Measurements from ENCODE around the gene NGLY1. TPM values are rescaled to one million over a fixed set of nuclear protein-coding genes. Genes with fewer than 3 reads are reported as not detected.

Gene NGLY1
- total and polyA plus RNA-seq, 2 of the 4 experiments (the other 2 are of a cell fraction), result 10.0 to 14.9 TPM

- Histone ChIP-seq H3K9me1 (ENCODE audit: insufficient read depth, low read length) (no peaks in the 10 kb centered on the region), H3K14ac (replicated peaks; ENCODE audit: low read depth, low read length) (no peak overlapping the region), H2BK5ac (ENCODE audit: low read depth, low read length, poor library complexity, severe bottlenecking) (no peak overlapping the region), H3K4me3 (ENCODE audit: insufficient read depth, low read depth, low read length) (no peak overlapping the region), H4K91ac (ENCODE audit: insufficient read depth, low read depth, low read length) (no peak overlapping the region), H3K9ac (ENCODE audit: low read depth, low read length) (no peak overlapping the region), H3K79me1 (ENCODE audit: low read depth in 1 of 2, low read length in 2 of 2) (no peaks in the 10 kb centered on the region), H4K8ac (ENCODE audit: low read depth in 2 of 2, low read length in 2 of 2) (no peak overlapping the region), H3K4me2 (ENCODE audit: low read depth, low read length) (no peak overlapping the region), H2AK5ac (ENCODE audit: low read depth, low read length) (no peak overlapping the region), H3K9me3 (ENCODE audit: control insufficient read depth, insufficient read depth, low read length) (no peaks in the 10 kb centered on the region), H3K56ac (ENCODE audit: extremely low read depth, insufficient read depth, low read length) (no peak overlapping the region), H3K4ac (ENCODE audit: low read depth, low read length) (no peak overlapping the region), H3K18ac (ENCODE audit: low read depth, low read length) (no peak overlapping the region), H2AFZ (replicated peaks; ENCODE audit: low read length, poor library complexity) (no peak overlapping the region), H3K27me3 (ENCODE audit: control insufficient read depth, insufficient read depth, low read length) (no peaks in the 10 kb centered on the region), H4K20me1 (ENCODE audit: insufficient read depth, low read length) (no peaks in the 10 kb centered on the region), H3K4me1 (ENCODE audit: control insufficient read depth, insufficient read depth, low read length) (no peaks in the 10 kb centered on the region), H3K27ac (ENCODE audit: insufficient read depth, low read length) (no peak overlapping the region), H2AK9ac (replicated peaks; ENCODE audit: low read depth, low read length, poor library complexity) (no peak overlapping the region), H4K5ac (ENCODE audit: low read depth, low read length) (no peak overlapping the region), H2BK20ac (ENCODE audit: low read depth, low read length) (no peak overlapping the region), H2BK15ac (ENCODE audit: low read depth, low read length) (no peak overlapping the region), H3K36me3 (ENCODE audit: control insufficient read depth, insufficient read depth, low read length) (no peaks in the 10 kb centered on the region), H2BK120ac (ENCODE audit: low read depth, low read length) (no peak overlapping the region), H3K23ac (ENCODE audit: low read depth, low read length) (no peak overlapping the region)
- dilution Hi-C loops (cut with HindIII; ENCODE audit: low sequenced_read_pairs, unreplicated experiment), result no loop called here
- CTCF ChIA-PET, result no interaction called here
- in situ Hi-C loops (cut with MboI; ENCODE audit: low sequenced_read_pairs), result no loop called here
- no TSS peak for BruUV-seq (replicated peaks)
- POLR2A ChIA-PET (ENCODE audit: unreplicated experiment), result no interaction called here
- WGBS, 2 experiments (ENCODE audit: extremely low coverage in 2 of 2, insufficient read length in 1 of 2), result no CpG with 5 or more reads among the region's 3 CpGs
- no peak for TF ChIP-seq CEBPB (IDR thresholded peaks at IDR 0.05; ENCODE audit: low read depth, low read length)
- TF ChIP-seq, protein P1, sequence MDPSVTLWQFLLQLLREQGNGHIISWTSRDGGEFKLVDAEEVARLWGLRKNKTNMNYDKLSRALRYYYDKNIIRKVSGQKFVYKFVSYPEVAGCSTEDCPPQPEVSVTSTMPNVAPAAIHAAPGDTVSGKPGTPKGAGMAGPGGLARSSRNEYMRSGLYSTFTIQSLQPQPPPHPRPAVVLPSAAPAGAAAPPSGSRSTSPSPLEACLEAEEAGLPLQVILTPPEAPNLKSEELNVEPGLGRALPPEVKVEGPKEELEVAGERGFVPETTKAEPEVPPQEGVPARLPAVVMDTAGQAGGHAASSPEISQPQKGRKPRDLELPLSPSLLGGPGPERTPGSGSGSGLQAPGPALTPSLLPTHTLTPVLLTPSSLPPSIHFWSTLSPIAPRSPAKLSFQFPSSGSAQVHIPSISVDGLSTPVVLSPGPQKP (IDR thresholded peaks at IDR 0.05; ENCODE audit: borderline replicate concordance, low read depth, low read length), result no peak
- TF ChIP-seq POLR2A (IDR thresholded peaks at IDR 0.05; ENCODE audit: low read depth, low read length), result no peak
- no peak for TF ChIP-seq MAFK (IDR thresholded peaks at IDR 0.05; ENCODE audit: low read depth, low read length)
- TF ChIP-seq SMC3 (IDR thresholded peaks at IDR 0.05; ENCODE audit: low read depth, low read length), result no peak
- TF ChIP-seq, protein P2, sequence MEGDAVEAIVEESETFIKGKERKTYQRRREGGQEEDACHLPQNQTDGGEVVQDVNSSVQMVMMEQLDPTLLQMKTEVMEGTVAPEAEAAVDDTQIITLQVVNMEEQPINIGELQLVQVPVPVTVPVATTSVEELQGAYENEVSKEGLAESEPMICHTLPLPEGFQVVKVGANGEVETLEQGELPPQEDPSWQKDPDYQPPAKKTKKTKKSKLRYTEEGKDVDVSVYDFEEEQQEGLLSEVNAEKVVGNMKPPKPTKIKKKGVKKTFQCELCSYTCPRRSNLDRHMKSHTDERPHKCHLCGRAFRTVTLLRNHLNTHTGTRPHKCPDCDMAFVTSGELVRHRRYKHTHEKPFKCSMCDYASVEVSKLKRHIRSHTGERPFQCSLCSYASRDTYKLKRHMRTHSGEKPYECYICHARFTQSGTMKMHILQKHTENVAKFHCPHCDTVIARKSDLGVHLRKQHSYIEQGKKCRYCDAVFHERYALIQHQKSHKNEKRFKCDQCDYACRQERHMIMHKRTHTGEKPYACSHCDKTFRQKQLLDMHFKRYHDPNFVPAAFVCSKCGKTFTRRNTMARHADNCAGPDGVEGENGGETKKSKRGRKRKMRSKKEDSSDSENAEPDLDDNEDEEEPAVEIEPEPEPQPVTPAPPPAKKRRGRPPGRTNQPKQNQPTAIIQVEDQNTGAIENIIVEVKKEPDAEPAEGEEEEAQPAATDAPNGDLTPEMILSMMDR (conservative IDR thresholded peaks at IDR 0.05; ENCODE audit: low read depth, low read length), result no peak
- TF ChIP-seq RCOR1 (IDR thresholded peaks at IDR 0.05; ENCODE audit: insufficient replicate concordance, low read length), result no peak
- TF ChIP-seq, protein P3, sequence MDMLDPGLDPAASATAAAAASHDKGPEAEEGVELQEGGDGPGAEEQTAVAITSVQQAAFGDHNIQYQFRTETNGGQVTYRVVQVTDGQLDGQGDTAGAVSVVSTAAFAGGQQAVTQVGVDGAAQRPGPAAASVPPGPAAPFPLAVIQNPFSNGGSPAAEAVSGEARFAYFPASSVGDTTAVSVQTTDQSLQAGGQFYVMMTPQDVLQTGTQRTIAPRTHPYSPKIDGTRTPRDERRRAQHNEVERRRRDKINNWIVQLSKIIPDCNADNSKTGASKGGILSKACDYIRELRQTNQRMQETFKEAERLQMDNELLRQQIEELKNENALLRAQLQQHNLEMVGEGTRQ (IDR thresholded peaks at IDR 0.05; ENCODE audit: low read depth, low read length), result no peak
- TF ChIP-seq FOS (IDR thresholded peaks at IDR 0.05; ENCODE audit: low read depth, low read length), result no peak
- TF ChIP-seq MAZ (IDR thresholded peaks at IDR 0.05; ENCODE audit: borderline replicate concordance, low read depth, low read length), result no peak
- TF ChIP-seq MXI1 (IDR thresholded peaks at IDR 0.05; ENCODE audit: borderline replicate concordance, low read depth, low read length), result no peak
- TF ChIP-seq NFE2L2 (IDR thresholded peaks at IDR 0.05; ENCODE audit: low read depth, low read length), result no peak
- TF ChIP-seq RAD21 (IDR thresholded peaks at IDR 0.05; ENCODE audit: low read length), result no peak
- DNase-seq (no peak), ATAC-seq (ENCODE audit: low read depth) (no peak)
- intact Hi-C loops (cut with micrococcal nuclease), result no loop called here
Measured at GRCh38 chr3:25801786-25802185, 18.5 kb upstream of the NGLY1 start.
